ENCODE measurements around the gene ROS1.

Gene ROS1

DNA sequence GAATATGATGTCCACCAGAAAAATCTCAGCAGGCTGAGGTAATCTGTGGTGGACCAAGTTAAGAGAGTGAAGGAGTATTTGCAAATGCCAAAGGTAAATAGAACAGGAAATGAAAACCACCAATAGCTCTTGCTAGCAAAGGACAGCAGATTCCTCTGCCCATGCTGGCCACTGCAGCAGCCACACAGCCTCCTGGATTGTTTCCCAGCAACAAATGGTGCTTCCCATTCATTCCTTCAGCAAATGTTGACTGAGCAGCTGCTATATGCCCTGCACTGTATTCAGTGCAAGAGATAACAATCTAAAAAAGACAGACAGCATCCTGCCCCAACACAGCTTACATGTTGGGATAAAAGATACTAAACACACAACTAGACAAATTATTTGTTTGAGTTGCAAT, 11.0 kb downstream of the ROS1 start:
- Histone ChIP-seq H3K4me1 (ENCODE audit: control insufficient read depth in 1 of 2, insufficient read depth in 1 of 2, low read depth in 1 of 2, low read length in 1 of 2) (no peaks in the 10 kb centered on the region), H3K36me3 (no peaks in the 10 kb centered on the region), H3K27me3 (no peaks in the 10 kb centered on the region), H3K27ac (no peak overlapping the region), H3K4me3 (ENCODE audit: low read depth in 1 of 2, low read length in 1 of 2) (no peak overlapping the region), H3K9me3 (no peaks in the 10 kb centered on the region)
- TF ChIP-seq, protein P1, sequence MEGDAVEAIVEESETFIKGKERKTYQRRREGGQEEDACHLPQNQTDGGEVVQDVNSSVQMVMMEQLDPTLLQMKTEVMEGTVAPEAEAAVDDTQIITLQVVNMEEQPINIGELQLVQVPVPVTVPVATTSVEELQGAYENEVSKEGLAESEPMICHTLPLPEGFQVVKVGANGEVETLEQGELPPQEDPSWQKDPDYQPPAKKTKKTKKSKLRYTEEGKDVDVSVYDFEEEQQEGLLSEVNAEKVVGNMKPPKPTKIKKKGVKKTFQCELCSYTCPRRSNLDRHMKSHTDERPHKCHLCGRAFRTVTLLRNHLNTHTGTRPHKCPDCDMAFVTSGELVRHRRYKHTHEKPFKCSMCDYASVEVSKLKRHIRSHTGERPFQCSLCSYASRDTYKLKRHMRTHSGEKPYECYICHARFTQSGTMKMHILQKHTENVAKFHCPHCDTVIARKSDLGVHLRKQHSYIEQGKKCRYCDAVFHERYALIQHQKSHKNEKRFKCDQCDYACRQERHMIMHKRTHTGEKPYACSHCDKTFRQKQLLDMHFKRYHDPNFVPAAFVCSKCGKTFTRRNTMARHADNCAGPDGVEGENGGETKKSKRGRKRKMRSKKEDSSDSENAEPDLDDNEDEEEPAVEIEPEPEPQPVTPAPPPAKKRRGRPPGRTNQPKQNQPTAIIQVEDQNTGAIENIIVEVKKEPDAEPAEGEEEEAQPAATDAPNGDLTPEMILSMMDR (IDR thresholded peaks at IDR 0.05) = no peak

GRCh38 chr6:117411474-117411873, 14.3 kb downstream of the ROS1 start:
- Histone ChIP-seq H3K9me3 (no peaks in the 10 kb centered on the region), H3K36me3 (no peaks in the 10 kb centered on the region), H3K4me3 (ENCODE audit: low read depth in 1 of 2, low read length in 1 of 2) (no peak overlapping the region), H3K27ac (no peak overlapping the region), H3K4me1 (ENCODE audit: control insufficient read depth in 1 of 2, insufficient read depth in 1 of 2, low read depth in 1 of 2, low read length in 1 of 2) (no peaks in the 10 kb centered on the region), H3K27me3 (no peaks in the 10 kb centered on the region)
- TF ChIP-seq, protein P1 (IDR thresholded peaks at IDR 0.05) = no peak

- H3K36me3 ChIP-seq = no peaks in the 10 kb centered on the region
- H3K4me1 ChIP-seq (ENCODE audit: control insufficient read depth in 1 of 2, insufficient read depth in 1 of 2, low read depth in 1 of 2, low read length in 1 of 2) = no peaks in the 10 kb centered on the region
- H3K27ac ChIP-seq = no peak overlapping the region
- no peak overlapping the region for H3K4me3 ChIP-seq (ENCODE audit: low read depth in 1 of 2, low read length in 1 of 2)
- no peaks in the 10 kb centered on the region for H3K27me3 ChIP-seq
- TF ChIP-seq, protein P1 (IDR thresholded peaks at IDR 0.05) = no peak
- no peaks in the 10 kb centered on the region for H3K9me3 ChIP-seq
Observed at GRCh38 chr6:117409863-117410262, 15.9 kb downstream of the ROS1 start.

- TF ChIP-seq, protein P1 (IDR thresholded peaks at IDR 0.05) = no peak
- H3K36me3 ChIP-seq = no peaks in the 10 kb centered on the region
- H3K4me1 ChIP-seq (ENCODE audit: control insufficient read depth in 1 of 2, insufficient read depth in 1 of 2, low read depth in 1 of 2, low read length in 1 of 2) = no peaks in the 10 kb centered on the region
Observed at GRCh38 chr6:117409420-117409819, 16.3 kb downstream of the ROS1 start.

DNA sequence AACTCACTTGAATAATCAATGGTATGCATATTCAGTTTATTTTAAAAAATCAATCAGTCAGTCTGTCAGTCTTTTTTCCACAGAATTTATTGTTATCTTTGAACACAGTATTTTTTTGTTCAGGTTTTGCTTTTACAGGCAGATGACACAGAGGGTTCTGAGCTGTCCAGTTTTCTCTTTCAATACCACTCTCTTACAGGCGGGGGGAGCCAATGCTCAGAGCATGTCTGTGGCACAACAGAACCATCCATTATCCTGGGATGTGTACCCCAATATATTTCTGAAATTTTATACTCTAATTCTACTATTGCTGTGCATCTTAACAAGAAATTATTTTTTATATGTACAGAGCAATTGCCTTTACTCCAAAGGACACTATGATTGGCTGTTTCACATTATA, 21.2 kb downstream of the ROS1 start:
- H3K36me3 ChIP-seq = no peaks in the 10 kb centered on the region
- H3K27me3 ChIP-seq = no peaks in the 10 kb centered on the region
- H3K27ac ChIP-seq = no peak overlapping the region
- no peaks in the 10 kb centered on the region for H3K4me1 ChIP-seq (ENCODE audit: control insufficient read depth in 1 of 2, insufficient read depth in 1 of 2, low read depth in 1 of 2, low read length in 1 of 2)
- TF ChIP-seq, protein P1 (IDR thresholded peaks at IDR 0.05) = no peak
- H3K9me3 ChIP-seq = no peaks in the 10 kb centered on the region
- H3K4me3 ChIP-seq (ENCODE audit: low read depth in 1 of 2, low read length in 1 of 2) = no peak overlapping the region

More at GRCh38 chr6:117409420-117409819, 16.3 kb downstream of the ROS1 start:
- H3K9me3 ChIP-seq = no peaks in the 10 kb centered on the region
- no peak overlapping the region for H3K4me3 ChIP-seq (ENCODE audit: low read depth in 1 of 2, low read length in 1 of 2)
- H3K27me3 ChIP-seq = no peaks in the 10 kb centered on the region
- no peak overlapping the region for H3K27ac ChIP-seq

DNA sequence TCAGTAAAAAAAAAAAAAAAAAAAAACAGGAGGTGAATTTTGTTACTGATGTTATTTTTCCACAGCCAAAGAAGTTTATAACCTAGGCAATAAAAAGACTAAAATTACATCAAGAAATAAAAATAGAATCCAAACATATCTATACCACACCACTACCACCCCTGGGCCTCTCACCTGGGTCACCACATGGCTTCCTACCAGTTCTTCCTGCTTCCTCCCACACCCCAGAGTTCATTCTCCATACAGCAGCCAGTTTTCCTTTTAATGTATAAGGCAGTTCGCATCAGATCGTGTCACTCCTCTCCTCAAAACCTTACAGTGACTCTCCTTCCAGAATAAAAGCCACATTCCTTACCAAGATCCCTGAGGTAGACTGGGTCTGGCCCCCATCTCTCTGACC, 23.9 kb downstream of the ROS1 start:
- Histone ChIP-seq H3K4me1 (ENCODE audit: control insufficient read depth in 1 of 2, insufficient read depth in 1 of 2, low read depth in 1 of 2, low read length in 1 of 2) (no peaks in the 10 kb centered on the region), H3K36me3 (no peaks in the 10 kb centered on the region), H3K4me3 (ENCODE audit: low read depth in 1 of 2, low read length in 1 of 2) (no peak overlapping the region), H3K27ac (no peak overlapping the region), H3K9me3 (no peaks in the 10 kb centered on the region), H3K27me3 (no peaks in the 10 kb centered on the region)
- TF ChIP-seq, protein P1 (IDR thresholded peaks at IDR 0.05) = no peak

Data from neutrophil (primary cell).